Activated T-cell treated with anti-CD3 and anti-CD28 coated beads for 4 hours (primary cell): ENCODE data around the gene LRRC26.
"Not testable (repeated sequence)": the region's sequence is repeated elsewhere in the genome, so short reads cannot be mapped to it uniquely, and the experiment has no call there.

Experiments
- DNase-seq: peaks from one replicate; pipeline ENCODE4 v3.0.0-alpha.2; 2020

LRRC26 gene

DNA sequence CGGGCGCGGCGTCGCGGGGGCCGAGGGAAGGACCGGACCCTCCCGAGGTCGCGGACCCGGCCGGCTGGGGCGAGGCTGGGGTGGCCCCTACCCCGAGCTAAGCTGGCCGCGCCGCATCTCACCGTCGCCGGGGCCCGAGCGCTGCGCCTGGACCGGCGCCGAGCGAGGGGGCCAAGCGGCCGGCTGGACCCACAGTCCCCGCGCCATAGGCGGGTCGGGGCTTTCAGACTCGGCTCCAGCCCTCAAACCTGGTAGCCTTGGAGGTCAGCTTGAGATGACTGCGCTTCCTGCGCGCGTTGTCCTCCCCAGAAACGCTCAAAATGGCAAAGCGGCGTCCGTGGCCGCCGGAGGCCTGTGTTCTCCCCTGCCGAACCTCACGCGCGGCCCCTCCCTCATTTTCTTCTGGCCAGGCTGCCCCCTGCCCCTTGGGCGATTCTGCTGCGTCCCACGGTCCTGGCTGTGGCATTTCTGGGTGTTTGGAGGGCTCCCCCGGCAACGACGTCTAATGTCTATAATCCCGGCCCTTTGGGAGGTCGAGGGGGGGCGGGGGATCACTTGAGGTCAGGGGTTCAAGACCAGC is 39.6 kb downstream of the LRRC26 start:
- no peak for DNase-seq

DNA sequence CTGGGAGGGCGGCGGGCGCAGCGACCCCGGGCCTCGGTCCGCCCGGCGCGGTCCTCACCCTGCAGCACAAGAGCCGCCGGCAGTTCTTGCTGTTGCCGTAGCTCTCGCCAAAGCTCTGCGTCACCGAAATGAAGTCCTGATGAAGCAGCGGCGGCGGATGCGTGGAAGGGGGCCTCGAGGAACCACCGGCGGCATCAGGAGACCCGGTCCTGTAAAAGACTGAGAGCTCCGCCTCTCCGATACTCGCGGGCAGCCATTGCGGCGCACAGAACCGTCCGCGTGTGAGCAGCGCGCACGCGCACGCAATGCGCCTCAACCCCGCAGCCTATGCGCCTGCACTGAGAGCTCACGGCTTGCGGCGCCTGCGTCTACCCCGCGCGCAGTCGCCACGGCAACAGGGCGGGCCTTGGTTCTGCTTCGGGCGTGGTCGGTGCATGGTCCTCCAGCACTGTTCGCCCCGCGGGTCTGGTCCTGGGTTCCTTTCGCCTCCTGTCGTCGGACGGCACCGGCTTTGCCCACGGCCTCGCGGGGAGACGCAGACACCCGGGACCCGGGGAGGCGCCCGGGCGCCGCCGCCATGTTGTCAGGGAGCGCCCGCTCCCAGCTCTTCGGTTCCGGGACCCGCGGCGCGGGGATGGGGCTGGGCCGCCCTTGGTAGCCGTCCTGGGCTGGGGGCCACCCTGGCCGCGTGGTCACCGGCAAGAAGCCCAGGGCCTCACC is 40.2 kb downstream of the LRRC26 start:
- peak; percentile 78 for DNase-seq

GRCh38 chr9:137128862-137129455 is 40.9 kb downstream of the LRRC26 start:
- DNase-seq = no peak

DNA sequence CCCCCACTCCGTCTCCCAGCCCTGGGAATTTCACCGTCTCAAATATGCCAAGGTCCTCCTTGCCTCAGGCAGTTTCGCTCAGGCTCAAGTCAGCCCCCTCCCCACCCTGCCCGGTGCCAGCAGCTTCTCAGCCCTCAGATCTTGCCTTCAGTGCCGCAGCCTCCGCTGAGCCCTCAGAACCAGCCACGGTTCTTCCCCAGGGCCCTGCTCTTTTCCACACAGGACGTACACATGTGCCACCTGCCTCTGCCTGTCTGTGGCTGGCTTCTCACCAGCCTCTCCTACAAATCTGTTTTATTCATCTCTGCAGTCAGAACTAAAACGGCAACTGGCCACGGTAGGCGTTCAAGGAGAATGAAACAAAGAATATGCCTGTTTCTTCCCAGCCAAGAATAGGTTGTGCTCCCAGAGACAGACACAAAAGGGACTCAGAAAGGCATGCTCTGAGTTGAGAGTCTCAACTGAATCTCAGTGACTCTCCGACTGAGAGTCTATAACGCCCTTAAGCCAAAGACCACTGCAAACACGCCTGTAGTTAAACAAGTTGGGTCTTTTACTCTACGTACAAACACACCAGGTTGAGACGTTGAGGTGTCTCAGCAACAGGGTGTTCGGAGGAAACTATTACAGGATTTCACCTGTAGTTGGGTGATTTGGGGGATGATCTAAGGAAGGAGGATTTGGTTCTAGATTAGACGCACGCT is 41.5 kb downstream of the LRRC26 start:
- no peak for DNase-seq

DNA sequence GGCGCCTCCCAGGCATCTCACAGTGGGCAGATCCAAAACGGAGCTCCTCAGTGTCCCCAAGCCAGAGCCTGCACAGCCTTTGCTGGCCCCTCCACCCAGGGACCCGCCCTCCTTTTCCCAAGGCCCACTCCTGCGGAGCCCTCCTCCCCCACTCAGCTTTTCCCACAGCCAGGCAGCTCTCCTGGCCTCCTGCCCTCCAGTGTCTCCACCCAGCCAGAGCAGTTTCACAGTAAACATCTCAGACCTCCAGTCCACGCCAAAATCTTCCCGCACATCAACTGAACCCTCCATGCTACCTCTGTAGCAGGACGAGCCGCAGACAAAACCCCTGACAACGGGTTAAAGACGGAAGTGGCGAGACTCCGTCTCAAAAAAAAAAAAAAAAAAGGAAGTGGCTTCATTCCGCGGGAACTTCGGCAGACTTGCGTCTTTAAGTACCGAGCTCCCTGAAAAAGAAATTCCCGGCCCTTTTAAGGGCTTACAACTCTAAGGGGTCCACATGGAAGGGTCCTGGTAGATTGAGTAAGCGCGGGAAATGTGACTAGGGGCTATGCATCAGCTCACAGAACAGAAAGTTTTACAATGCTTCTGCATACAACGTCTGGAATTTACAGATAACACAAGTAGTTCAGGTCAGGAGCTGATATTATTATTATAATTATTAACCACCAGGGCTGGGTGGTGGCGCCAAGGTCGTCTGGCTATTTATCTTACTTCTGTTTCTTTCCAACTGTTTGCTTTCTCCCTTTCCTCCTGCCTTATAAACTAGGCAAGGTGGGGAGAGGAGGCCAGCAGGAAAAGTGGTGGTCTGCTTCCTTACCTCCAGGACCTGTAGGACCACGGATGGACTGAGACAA is 42.3 kb downstream of the LRRC26 start:
- DNase-seq = no peak

- DNase-seq = no peak
These were observed 43.1 kb downstream of the LRRC26 start for GRCh38 chr9:137126786-137127185.

DNA sequence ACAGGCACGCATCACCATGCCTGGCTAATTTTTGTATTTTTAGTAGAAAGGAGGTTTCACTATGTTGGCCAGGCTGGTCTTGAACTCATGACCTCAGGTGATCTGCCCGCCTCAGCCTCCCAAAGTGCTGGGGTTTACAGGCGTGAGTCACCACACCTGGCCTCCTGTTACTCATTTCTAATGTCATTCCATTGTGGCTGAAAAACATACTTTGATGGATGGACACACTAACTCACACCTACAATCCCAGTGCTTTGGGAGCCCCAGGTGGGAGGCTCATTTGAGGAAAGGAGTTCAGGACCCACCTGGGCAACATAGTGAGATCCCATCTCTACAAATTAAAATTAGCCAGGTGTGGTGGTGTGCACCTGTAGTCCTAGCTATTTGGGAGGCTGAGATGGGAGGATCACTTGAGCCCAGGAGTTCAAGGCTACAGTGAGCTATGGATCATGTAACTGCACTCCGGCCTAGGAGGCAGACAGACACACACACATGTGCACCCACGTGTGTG is 45.8 kb downstream of the LRRC26 start:
- not testable (repeated sequence) for DNase-seq

- no peak for DNase-seq
These were observed 46.4 kb downstream of the LRRC26 start for GRCh38 chr9:137123468-137123837.

GRCh38 chr9:137122796-137123467 is 46.9 kb downstream of the LRRC26 start:
- DNase-seq = not testable (repeated sequence)

GRCh38 chr9:137121927-137122795 is 47.7 kb downstream of the LRRC26 start:
- not testable (repeated sequence) for DNase-seq
